GM21447 (cell line): ENCODE data around the gene ZNF592.

Experiments used
- ATAC-seq: cut with Tn5 transposase; IDR thresholded peaks from one replicate; pipeline ENCODE4 v1.9.1; 2021; ENCODE audit not compliant: unreplicated experiment

Gene ZNF592, protein sequence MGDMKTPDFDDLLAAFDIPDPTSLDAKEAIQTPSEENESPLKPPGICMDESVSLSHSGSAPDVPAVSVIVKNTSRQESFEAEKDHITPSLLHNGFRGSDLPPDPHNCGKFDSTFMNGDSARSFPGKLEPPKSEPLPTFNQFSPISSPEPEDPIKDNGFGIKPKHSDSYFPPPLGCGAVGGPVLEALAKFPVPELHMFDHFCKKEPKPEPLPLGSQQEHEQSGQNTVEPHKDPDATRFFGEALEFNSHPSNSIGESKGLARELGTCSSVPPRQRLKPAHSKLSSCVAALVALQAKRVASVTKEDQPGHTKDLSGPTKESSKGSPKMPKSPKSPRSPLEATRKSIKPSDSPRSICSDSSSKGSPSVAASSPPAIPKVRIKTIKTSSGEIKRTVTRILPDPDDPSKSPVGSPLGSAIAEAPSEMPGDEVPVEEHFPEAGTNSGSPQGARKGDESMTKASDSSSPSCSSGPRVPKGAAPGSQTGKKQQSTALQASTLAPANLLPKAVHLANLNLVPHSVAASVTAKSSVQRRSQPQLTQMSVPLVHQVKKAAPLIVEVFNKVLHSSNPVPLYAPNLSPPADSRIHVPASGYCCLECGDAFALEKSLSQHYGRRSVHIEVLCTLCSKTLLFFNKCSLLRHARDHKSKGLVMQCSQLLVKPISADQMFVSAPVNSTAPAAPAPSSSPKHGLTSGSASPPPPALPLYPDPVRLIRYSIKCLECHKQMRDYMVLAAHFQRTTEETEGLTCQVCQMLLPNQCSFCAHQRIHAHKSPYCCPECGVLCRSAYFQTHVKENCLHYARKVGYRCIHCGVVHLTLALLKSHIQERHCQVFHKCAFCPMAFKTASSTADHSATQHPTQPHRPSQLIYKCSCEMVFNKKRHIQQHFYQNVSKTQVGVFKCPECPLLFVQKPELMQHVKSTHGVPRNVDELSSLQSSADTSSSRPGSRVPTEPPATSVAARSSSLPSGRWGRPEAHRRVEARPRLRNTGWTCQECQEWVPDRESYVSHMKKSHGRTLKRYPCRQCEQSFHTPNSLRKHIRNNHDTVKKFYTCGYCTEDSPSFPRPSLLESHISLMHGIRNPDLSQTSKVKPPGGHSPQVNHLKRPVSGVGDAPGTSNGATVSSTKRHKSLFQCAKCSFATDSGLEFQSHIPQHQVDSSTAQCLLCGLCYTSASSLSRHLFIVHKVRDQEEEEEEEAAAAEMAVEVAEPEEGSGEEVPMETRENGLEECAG (N-terminal part only)

DNA sequence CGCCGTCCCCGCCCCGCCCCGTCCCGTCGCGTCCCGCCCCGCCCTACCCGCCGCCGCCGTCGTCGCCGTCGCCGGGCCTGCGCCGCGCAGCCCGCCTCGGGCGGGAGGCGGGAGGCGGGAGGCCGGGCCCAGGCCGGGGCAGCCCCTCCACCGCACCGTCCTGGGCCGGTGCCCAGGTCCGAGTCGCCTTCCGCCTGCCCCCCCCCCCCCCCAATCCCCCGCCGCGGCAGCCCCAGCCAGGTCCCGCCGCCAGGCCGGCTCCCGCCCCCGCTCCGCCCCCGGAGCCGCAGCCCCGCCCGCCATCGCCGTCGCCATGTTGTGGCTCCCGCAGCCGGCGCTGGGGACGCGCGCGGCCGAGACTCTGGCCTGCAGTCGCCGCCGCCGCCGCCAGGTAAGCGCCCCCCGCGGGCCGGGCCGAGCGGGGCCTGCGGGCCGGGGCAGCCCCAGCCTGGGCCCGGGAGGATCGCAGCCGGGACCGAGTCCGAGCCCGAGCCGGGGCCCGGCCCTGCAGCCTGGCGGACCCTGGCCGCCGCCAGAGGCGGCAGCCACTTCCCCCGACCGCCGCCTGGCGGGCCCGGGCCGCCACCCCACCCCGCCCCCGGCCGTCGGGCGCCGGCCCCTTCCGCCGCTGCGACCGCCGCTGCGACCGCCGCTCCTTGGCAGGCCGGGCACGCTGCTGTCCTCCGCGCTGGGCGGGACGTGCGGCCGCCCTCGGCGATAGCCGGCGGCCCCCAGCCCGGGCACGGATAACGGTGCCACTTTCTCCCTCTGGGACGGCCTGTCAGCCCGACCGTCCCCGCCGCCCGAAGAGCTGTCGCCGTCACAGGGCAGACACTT is at the start of gene ZNF592:
Gene ZNF592, plus strand, starts transcription at position 319 of the 837 bp plus-strand sequence. CDS start 34,084 bp downstream, outside the sequence.
- peak; percentile 38 for ATAC-seq

DNA sequence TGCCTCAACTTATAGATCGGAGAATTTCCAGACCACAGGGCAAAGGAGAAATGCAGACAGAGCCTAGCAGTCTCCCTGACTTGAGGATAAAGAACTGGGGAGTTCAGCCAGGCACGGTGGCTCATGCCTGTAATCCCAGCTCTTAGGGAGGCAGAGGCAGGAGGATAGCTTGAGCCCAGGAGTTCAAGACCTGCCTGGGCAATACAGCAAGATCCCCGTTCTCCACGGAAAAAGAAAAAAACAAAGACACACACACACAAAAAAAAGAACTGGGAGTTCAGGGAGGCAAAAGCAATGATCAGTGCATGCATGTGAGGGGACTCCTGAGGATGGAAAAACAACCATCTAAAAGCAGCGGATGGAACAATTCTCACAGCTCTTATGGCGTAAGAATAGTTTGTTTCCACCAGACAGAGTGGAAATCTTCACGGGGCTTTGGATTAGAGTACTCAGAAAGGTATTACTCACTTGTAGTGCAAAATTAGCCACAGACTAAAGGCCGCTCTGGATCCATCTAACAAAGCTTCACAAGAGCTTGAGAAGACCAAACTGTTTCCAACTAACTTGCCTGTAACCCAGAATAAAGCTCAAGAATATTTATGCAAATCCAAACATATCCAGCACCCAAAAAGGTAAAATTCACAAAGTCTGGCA is 48.7 kb upstream of the ZNF592 start:
- no peak for ATAC-seq

GRCh38 chr15:84702961-84703482 is 45.4 kb upstream of the ZNF592 start:
- no peak for ATAC-seq

DNA sequence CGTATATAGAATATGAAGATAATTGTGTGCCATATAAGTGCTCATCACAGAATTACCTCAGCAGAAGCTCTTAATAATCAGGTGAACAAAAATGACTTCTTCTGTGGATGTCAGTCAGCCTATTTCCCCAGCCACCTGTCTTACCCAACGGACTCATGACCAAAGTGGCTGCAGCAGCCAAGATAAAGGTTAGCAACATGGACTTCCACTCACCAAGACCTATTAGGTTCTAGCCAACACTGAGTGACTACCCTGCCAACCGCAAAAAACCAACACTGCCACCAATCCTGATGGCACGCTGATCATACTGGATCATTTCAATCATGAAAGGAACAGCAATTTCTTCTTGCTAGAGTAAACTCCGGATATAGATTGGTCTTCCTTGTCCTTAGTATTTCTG is 44.6 kb upstream of the ZNF592 start:
- no peak for ATAC-seq

GRCh38 chr15:84714372-84714771 is 34.0 kb upstream of the ZNF592 start:
- ATAC-seq = no peak

DNA sequence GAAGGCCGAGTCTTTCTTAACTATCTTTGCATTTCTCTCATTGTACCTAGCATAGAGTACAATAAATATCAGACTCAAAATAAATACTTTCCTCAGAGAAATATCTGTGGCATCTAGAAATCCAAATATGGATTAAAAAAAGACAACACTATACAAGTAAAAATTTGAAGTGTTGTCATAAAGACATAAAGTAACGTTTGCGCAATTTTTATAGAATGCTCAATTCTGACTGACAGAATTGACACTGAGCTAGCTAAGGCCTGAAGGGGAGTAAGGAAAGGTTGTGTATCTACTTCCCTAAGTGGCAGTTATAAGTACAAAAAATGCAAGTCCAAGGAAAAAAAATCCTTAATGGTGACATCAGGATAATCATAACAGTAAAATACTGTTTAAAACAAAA is 33.6 kb upstream of the ZNF592 start:
- no peak for ATAC-seq

- ATAC-seq = no peak
Observed at GRCh38 chr15:84715441-84716035, 32.9 kb upstream of the ZNF592 start.

GRCh38 chr15:84716036-84716732 is 32.2 kb upstream of the ZNF592 start, which contains the start of gene SEC11A:
TSS of gene SEC11A (minus strand) at chr15:84716139. CDS start at chr15:84716075, 64 bp downstream.
- peak; percentile 91 for ATAC-seq

DNA sequence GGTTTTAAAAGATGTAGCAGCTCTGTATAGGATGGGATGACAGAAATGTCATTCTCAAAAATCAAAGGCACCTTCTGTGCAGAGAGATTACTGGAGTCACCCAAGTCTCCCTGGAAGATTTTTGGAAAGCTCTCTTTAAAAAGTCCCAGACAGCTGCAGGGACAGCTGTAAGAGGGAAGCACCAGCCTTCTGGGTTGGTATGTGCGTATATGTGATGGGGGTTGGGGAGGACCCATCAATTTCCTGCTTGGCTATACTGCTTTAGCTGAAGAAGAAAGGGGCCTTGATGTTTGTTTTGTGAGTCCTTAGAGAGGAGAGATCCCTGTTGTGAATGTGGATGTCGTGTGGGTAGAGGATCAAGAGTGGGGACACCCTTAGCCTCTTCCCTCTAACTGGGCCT is 27.0 kb upstream of the ZNF592 start:
- ATAC-seq = no peak

DNA sequence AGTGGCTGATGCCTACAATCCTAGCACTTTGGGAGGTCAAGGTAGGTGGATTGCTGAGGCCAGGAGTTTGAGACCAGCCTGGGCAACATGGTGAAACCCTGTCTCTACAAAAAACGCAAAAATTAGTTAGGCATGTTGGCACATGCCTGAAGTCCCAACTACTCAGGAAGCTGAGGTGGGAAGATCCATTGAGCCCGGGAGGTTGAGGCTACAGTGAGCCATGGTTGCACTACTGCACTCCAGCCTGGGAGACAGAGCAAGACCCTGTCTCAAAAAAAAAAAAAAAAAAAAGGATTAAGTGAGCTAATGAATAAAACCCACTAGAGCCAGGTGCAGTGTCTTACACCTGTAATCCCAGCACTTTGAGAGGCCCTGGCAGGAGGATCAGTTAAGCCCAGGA is 25.8 kb upstream of the ZNF592 start:
- ATAC-seq = no peak

- peak; percentile 86 for ATAC-seq
Observed at GRCh38 chr15:84725001-84725491, 23.3 kb upstream of the ZNF592 start.

DNA sequence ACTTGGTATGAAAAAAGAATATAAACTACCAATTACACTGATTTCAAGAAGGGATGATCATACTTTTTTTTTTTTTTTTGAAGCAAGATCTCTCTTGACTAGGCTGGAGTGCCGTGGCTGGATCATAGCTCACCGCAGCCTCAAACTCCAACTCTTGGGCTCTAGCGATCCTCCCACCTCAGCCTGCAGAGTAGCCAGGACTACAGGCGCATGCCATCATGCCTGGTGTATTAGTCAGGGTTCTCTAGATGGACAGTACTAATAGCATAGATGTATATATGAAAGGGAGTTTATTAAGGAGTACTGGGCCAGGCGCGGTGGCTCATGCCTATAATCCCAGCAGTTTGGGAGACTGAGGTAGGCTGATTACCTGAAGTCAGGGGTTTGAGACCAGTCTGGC is 21.0 kb upstream of the ZNF592 start:
- ATAC-seq = no peak

GRCh38 chr15:84731774-84732173 is 16.6 kb upstream of the ZNF592 start:
- no peak for ATAC-seq

DNA sequence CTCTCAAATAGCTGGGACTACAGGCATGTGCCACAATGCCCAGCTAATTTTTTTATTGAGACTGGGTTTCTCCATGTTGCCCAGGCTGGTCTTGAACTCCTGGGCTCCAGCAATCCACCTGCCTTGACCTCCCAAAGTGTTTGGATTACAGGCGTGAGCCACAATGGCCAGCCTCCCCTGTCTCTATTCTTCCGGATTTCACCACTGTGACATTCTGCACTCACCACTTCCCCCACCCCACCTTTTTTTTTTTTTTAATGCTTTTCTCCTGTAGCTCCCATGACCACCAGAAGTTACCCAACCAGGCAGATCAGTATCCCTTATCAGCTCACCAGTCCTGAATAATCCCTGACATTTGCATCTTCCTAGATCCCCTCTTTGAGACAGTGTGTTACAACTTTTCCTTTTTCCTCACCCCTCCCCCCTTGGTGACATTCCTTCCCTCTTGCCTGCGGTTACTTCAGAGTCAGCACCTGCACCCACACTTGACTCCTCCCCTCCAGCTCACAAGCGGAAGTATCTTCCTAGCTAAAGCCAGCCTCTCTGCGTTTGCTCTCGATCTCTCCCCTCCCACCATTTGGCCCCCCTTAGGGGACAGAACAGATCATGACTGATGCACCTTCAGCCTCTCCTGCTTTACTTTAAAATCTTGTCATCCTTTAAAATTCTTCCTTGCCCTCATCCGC is 13.5 kb upstream of the ZNF592 start:
- ATAC-seq = peak; percentile 59

- ATAC-seq = peak; percentile 28
Observed at GRCh38 chr15:84735480-84736061, 12.8 kb upstream of the ZNF592 start.

GRCh38 chr15:84736375-84736774 is 12.0 kb upstream of the ZNF592 start:
- ATAC-seq = peak; percentile 45

DNA sequence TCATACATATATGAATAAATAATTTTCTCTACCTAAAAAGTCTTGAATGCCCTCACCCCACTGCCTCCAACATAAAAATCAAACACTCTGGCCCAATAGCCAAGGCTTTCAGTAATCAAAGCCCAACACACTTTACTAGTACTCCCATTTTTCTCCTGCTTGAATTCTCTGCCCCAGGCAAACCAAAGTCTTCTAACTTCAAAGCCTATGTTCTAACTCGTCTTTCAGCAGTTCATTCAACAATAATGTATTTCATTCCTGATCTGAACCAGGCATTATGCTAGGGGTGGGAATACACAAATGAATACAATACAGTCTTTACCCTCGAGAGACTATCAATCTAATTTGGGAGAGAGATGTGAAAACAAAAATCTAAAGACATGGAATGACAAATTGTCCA is 11.4 kb upstream of the ZNF592 start:
- ATAC-seq = no peak
